Measurements from ENCODE around the gene RABL6.
"Not testable (repeated sequence)": the region's sequence is repeated elsewhere in the genome, so short reads cannot be mapped to it uniquely, and the experiment has no call there.

Gene RABL6

GRCh38 chr9:136867917-136868316 lies 60.2 kb downstream of the RABL6 start:
- DNase-seq (ENCODE audit: insufficient read length, low spot score) (no peak), FAIRE-seq (no peak)

GRCh38 chr9:136868644-136869043 lies 60.9 kb downstream of the RABL6 start:
- no peak for DNase-seq (ENCODE audit: insufficient read length, low spot score)
- FAIRE-seq: no peak

GRCh38 chr9:136869611-136870010 lies 61.9 kb downstream of the RABL6 start:
- DNase-seq (ENCODE audit: insufficient read length, low spot score); FAIRE-seq: not testable (repeated sequence)

- FAIRE-seq: no peak
- no peak for DNase-seq (ENCODE audit: insufficient read length, low spot score)
These were observed 67.4 kb downstream of the RABL6 start for GRCh38 chr9:136875155-136875554.

GRCh38 chr9:136876476-136876875 lies 68.7 kb downstream of the RABL6 start:
- DNase-seq (ENCODE audit: insufficient read length, low spot score): no peak
- FAIRE-seq: no peak

GRCh38 chr9:136880651-136881050 lies 72.9 kb downstream of the RABL6 start:
- DNase-seq (ENCODE audit: insufficient read length, low spot score): no peak
- no peak for FAIRE-seq

- DNase-seq (ENCODE audit: insufficient read length, low spot score): no peak
- FAIRE-seq: no peak
These were observed 74.0 kb downstream of the RABL6 start for GRCh38 chr9:136881691-136882108.

- DNase-seq (ENCODE audit: insufficient read length, low spot score) (peak; percentile 79), FAIRE-seq (peak; percentile 44)
These were observed 74.6 kb downstream of the RABL6 start for GRCh38 chr9:136882109-136882946.

- FAIRE-seq; DNase-seq (ENCODE audit: insufficient read length, low spot score): not testable (repeated sequence)
These were observed 75.2 kb downstream of the RABL6 start for GRCh38 chr9:136882947-136883283.

- DNase-seq (ENCODE audit: insufficient read length, low spot score); FAIRE-seq: not testable (repeated sequence)
These were observed 75.9 kb downstream of the RABL6 start for GRCh38 chr9:136883670-136884069.

- DNase-seq (ENCODE audit: insufficient read length, low spot score): peak; percentile 99
- peak; percentile 31 for FAIRE-seq
These were observed 78.3 kb downstream of the RABL6 start, which contains the start of gene TRAF2 for GRCh38 chr9:136885950-136886578. Gene TRAF2, plus strand, starts transcription at chr9:136886516. Its CDS starts 12,225 bp downstream, at chr9:136898741.

- FAIRE-seq (no peak), DNase-seq (ENCODE audit: insufficient read length, low spot score) (no peak)
These were observed 79.2 kb downstream of the RABL6 start for GRCh38 chr9:136886610-136887597.

GRCh38 chr9:136888454-136888853 lies 80.7 kb downstream of the RABL6 start:
- DNase-seq (ENCODE audit: insufficient read length, low spot score): no peak
- no peak for FAIRE-seq

GRCh38 chr9:136889858-136890257 lies 82.1 kb downstream of the RABL6 start:
- FAIRE-seq (no peak), DNase-seq (ENCODE audit: insufficient read length, low spot score) (no peak)

- FAIRE-seq: no peak
- DNase-seq (ENCODE audit: insufficient read length, low spot score): no peak
These were observed 82.9 kb downstream of the RABL6 start for GRCh38 chr9:136890661-136891060.
